ENCODE results near the gene WDR18. TPM values are rescaled to one million over a fixed set of nuclear protein-coding genes. Genes with fewer than 3 reads are reported as not detected.

WDR18 gene
- total RNA-seq, 1 experiment from 2014 or later, result 94.7 TPM

- WGBS (ENCODE audit: extremely low coverage, insufficient read length, low lambda C conversion rate), result no CpG with 5 or more reads among the region's 42 CpGs
- H2AK5ac ChIP-seq (ENCODE audit: insufficient read length, low read length), result no peak overlapping the region
- no peak for DNase-seq
Measured at GRCh38 chr19:991932-992669, 8.0 kb downstream of the WDR18 start.

More at GRCh38 chr19:991932-992669, 8.0 kb downstream of the WDR18 start:
- no peak overlapping the region for H2BK120ac ChIP-seq (ENCODE audit: low read depth, low read length, poor library complexity, severe bottlenecking)
- H4K20me1 ChIP-seq (ENCODE audit: control insufficient read depth, insufficient read depth, insufficient read length), result peaks cover 7% of the 10 kb centered on the region
- Mint-ChIP-seq H3K4me3 (no peak overlapping the region), H3K36me3 (ENCODE audit: insufficient read depth in 1 of 3, low read depth in 3 of 3) (peaks cover 5 to 31% (median 27%) of the 10 kb centered on the region in 3 experiments; a peak in 6 of 7 replicates), H3K27ac (no peak overlapping the region), H3K9me3 (no peaks in the 10 kb centered on the region), H3K27me3 (ENCODE audit: low read depth) (peaks cover 9% of the 10 kb centered on the region), H3K4me1 (peaks cover 5 to 16% of the 10 kb centered on the region in 2 experiments)
- no peak overlapping the region for H3K14ac ChIP-seq (ENCODE audit: insufficient read depth, low read length)
- H3K4me2 ChIP-seq (ENCODE audit: insufficient read depth, insufficient read length, low read length), result no peak overlapping the region
- H3K23me2 ChIP-seq (ENCODE audit: insufficient read length, low read depth, low read length, poor library complexity, severe bottlenecking), result no peaks in the 10 kb centered on the region
- no peak overlapping the region for H2BK5ac ChIP-seq (ENCODE audit: insufficient read length, low read length)
- H3K23ac ChIP-seq (ENCODE audit: insufficient read length, low read depth, low read length), result no peak overlapping the region
- H3K79me1 ChIP-seq (ENCODE audit: insufficient read depth, low read depth, low read length, poor library complexity, severe bottlenecking), result no peaks in the 10 kb centered on the region
- no peak overlapping the region for H4K8ac ChIP-seq (replicated peaks; ENCODE audit: insufficient read length, low read depth, low read length)
- H4K91ac ChIP-seq (ENCODE audit: insufficient read length, low read depth, low read length), result no peak overlapping the region
- no peak overlapping the region for H3T11ph ChIP-seq (ENCODE audit: low read length)
- no peak overlapping the region for H3K27ac ChIP-seq (ENCODE audit: insufficient read length, low read depth, low read length)
- no peaks in the 10 kb centered on the region; the same call in 1 of the 2 replicates for H3K27me3 ChIP-seq (ENCODE audit: insufficient read depth, low read length)
- no peak overlapping the region for H2BK12ac ChIP-seq (ENCODE audit: insufficient read length, low read depth, low read length)
- H2AFZ ChIP-seq (ENCODE audit: low read length), result no peak overlapping the region
- H4K5ac ChIP-seq (ENCODE audit: insufficient read length, low read depth, low read length), result no peak overlapping the region
- H3K56ac ChIP-seq (ENCODE audit: insufficient read length, low read depth, low read length), result no peak overlapping the region
- H2BK20ac ChIP-seq (ENCODE audit: low read depth, low read length, poor library complexity, severe bottlenecking), result no peak overlapping the region
- no peak for TF ChIP-seq CTCF (conservative IDR thresholded peaks at IDR 0.05)
- no peak overlapping the region for H3K4ac ChIP-seq (ENCODE audit: low read depth, low read length)
- H3K18ac ChIP-seq (ENCODE audit: insufficient read length, low read depth, low read length), result no peak overlapping the region
- no peaks in the 10 kb centered on the region for H3K79me2 ChIP-seq (ENCODE audit: insufficient read depth, low read length)
- no peak overlapping the region for H2BK15ac ChIP-seq (ENCODE audit: low read depth, low read length)
- no peaks in the 10 kb centered on the region for H3K4me1 ChIP-seq (ENCODE audit: insufficient read depth, low read length)
- H3K9me3 ChIP-seq (ENCODE audit: control insufficient read depth, low read depth, low read length), result no peaks in the 10 kb centered on the region
- no peak overlapping the region for H3K9ac ChIP-seq (ENCODE audit: extremely low read depth, insufficient read length, low read length)

Measured in H9 (cell line).